GM10248 (cell line): ENCODE results near the gene FCRLB.
A peak's percentile ranks its signal among the peaks of the same experiment; 100 is the strongest.

Experiments
- CTCF ChIA-PET: fragments of 300-600 bp; sonication (Branson Sonifier 250); formaldehyde crosslinking; extraction: SDS; loops from one replicate; lab custom pipeline; 2021; ENCODE audit warnings: antibody characterized with exemption; lab: Yijun Ruan, JAX
- POLR2A ChIA-PET: fragments of 350-650 bp; sonication (Branson Sonifier 250); formaldehyde crosslinking; extraction: SDS; loops from one replicate; lab custom pipeline; 2020; ENCODE audit warnings: antibody characterized with exemption; lab: Yijun Ruan, JAX
- DNase-seq: peaks from one replicate; pipeline ENCODE4 v3.0.0; 2012; ENCODE audit errors: extremely low spot score
- CTCF ChIP-seq: IDR thresholded peaks from 2 replicates; pipeline ENCODE4 v1.5.1; 2012; ENCODE audit warnings: mild to moderate bottlenecking, low read depth; ENCODE audit errors: extremely low read depth, missing control alignments, control extremely low read depth

The FCRLB gene

GRCh38 chr1:161738627-161739287 lies 17.4 kb downstream of the FCRLB start:
- TF ChIP-seq CTCF: peak; percentile 72
- POLR2A ChIA-PET: interaction anchor here (0.6 to 1.1 kb wide), 2 partner anchors 8 to 215 kb away, joined by 3 to 4 read pairs; no protein-coding TSS in a partner anchor
- peak; percentile 45 for DNase-seq

GRCh38 chr1:161739865-161740566 lies 18.7 kb downstream of the FCRLB start:
- no peak for TF ChIP-seq CTCF
- DNase-seq: no peak
- ChIA-PET CTCF (interaction anchor here (0.8 to 8.4 kb wide), 20 partner anchors 9 to 742 kb away, joined by 3 to 79 read pairs (median 6); partner anchors contain the start of genes DUSP12, FCRLA and FCRLB), POLR2A (interaction anchor here (1.1 kb wide), 1 partner anchor 216 kb away, joined by 4 read pairs; no protein-coding TSS in a partner anchor)

More at GRCh38 chr1:161738627-161739287, 17.4 kb downstream of the FCRLB start:
- CTCF ChIA-PET: interaction anchor here (0.6 to 8.4 kb wide), 29 partner anchors 9 to 348 kb away, joined by 3 to 79 read pairs (median 4); partner anchors contain the start of genes DUSP12, FCRLA, FCRLB and HSPA6

- DNase-seq: no peak
- TF ChIP-seq CTCF: no peak
- ChIA-PET POLR2A (no interaction called here), CTCF (interaction anchor here (0.7 to 6.8 kb wide), 22 partner anchors 8 to 892 kb away, joined by 3 to 70 read pairs (median 6); partner anchors contain the start of genes DUSP12 and FCRLA)
Observed at GRCh38 chr1:161740921-161741320, 19.6 kb downstream of the FCRLB start.

GRCh38 chr1:161743231-161743630 lies 21.9 kb downstream of the FCRLB start:
- ChIA-PET CTCF (interaction anchor here (1.1 to 6.8 kb wide), 3 partner anchors 95 to 259 kb away, joined by 3 to 70 read pairs (median 23); no protein-coding TSS in a partner anchor), POLR2A (no interaction called here)
- no peak for DNase-seq
- TF ChIP-seq CTCF: no peak

GRCh38 chr1:161747801-161748200 lies 26.5 kb downstream of the FCRLB start:
- TF ChIP-seq CTCF: no peak
- CTCF ChIA-PET: interaction anchor here (1.2 kb wide), 1 partner anchor 9 kb away, joined by 7 read pairs; no protein-coding TSS in a partner anchor
- POLR2A ChIA-PET: no interaction called here
- DNase-seq: no peak
